Ovary (tissue), 9 donors: ENCODE data around the gene TP53I11. TPM values are rescaled to one million over a fixed set of nuclear protein-coding genes. Genes with fewer than 3 reads are reported as not detected.

Experiments used
- DNase-seq, 5 donors: peaks; one replicate each; pipeline ENCODE4 v3.0.0-alpha.2; 2019 to 2020
- H3K27ac ChIP-seq, 2 donors: fragments of 200-600 bp; one replicate each; pipeline versions ENCODE4 v1.5.1 to v1.8.0; 2019 to 2022
- H3K27me3 ChIP-seq: fragments of 200-600 bp; one replicate; pipeline ENCODE4 v1.8.0; 2022
- H3K36me3 ChIP-seq: fragments of 200-600 bp; sonication (generic); one replicate; pipeline ENCODE4 v1.5.1; 2019
- H3K4me1 ChIP-seq: one replicate; pipeline ENCODE4 v1.8.1; 2013; ENCODE audit warnings: mild to moderate bottlenecking, moderate library complexity; ENCODE audit not compliant: insufficient read depth
- H3K4me3 ChIP-seq: fragments of 200-600 bp; sonication (generic); one replicate; pipeline ENCODE4 v1.5.1; 2017
- H3K9me3 ChIP-seq, 2 donors: fragments of 200-600 bp in 1 of 2; sonication (generic) in 1 of 2; one replicate each; pipeline versions ENCODE4 v1.5.1 to v1.8.1; 2013 to 2019; ENCODE audit warnings: mild to moderate bottlenecking in 1 of 2, moderate library complexity in 1 of 2
- CTCF ChIP-seq, 3 donors: fragments of 450-650 bp in 2 of 3; fragments of 200-600 bp in 1 of 3; IDR thresholded peaks; one replicate each; pipeline versions ENCODE4 v1.5.1 to v1.8.0; 2016 to 2022; ENCODE audit warnings: antibody characterized with exemption in 3 of 3, mild to moderate bottlenecking in 1 of 3
- EP300 ChIP-seq: sonication (generic); formaldehyde crosslinking; IDR thresholded peaks from one replicate; pipeline ENCODE4 v1.6.1; 2017; ENCODE audit warnings: antibody characterized with exemption
- POLR2A ChIP-seq: fragments of 450-650 bp; IDR thresholded peaks from one replicate; pipeline ENCODE4 v1.6.1; 2017; ENCODE audit warnings: antibody characterized with exemption, mild to moderate bottlenecking, moderate library complexity
- whole genome bisulfite sequencing, 3 donors: extraction: QIAGEN DNeasy Blood & Tissue Kit in 1 of 3; methylation state at CpG; one replicate each; pipeline versions ENCODE4 v1.1.5 to v1.1.7; 2013 to 2017; 5-methylcytosine and 5-hydroxymethylcytosine counted together
- intact Hi-C, 4 donors: fragments of 100-400 bp; cut with DNase I; formaldehyde crosslinking; loops; one replicate each; pipeline versions ENCODE4 v1.11.0 to v1.15.1; 2022 to 2023
- polyA plus RNA-seq, 2 donors: library from polyadenylated mRNA; stranded (reverse); fragments of 200-250 nt in 1 of 2; fragments of 350-450 nt in 1 of 2; fragmentation: Illumina TruSeq in 1 of 2; extraction: RNeasy Lipid Tissue Mini Kit (QIAGEN cat#74804) in 1 of 2; gene quantifications; one replicate each; pipeline ENCODE4 v1.2.3, GENCODE V29; 2013 to 2014
- total RNA-seq, 7 donors: library from RNA; depleted of rRNA in 2 of 7; stranded (reverse); fragments of >200 nt in 2 of 7; fragmentation: NEBNext Ultra II Directional in 3 of 7; extraction: Animal tissue kit (Norgen Biotek cat#: 25700) in 3 of 7; gene quantifications; one replicate each; pipeline versions ENCODE4 v1.1.0 to v1.2.4, GENCODE V29; 2016 to 2023
- donor health status: DM: no; HTN: no; CAD: no; lungs with moderate emphysema.
- donor health status: DM: no; HTN: no; CAD: no.
- donor health status: Bipolar disorder and iron deficiency.
- donor health status: DM: yes; HTN: yes; CAD: no.
- donor health status: DM: no; HTN: no; CAD: no.
- donor health status: DM: yes; HTN: yes; CAD: no.

Gene TP53I11
- total and polyA plus RNA-seq, 9 donors = 9.2 to 51.9 (median 21.8) TPM

GRCh38 chr11:44884056-44884455, 66.6 kb downstream of the TP53I11 start:
- Histone ChIP-seq H3K4me3 (no peak overlapping the region), H3K27ac (no peak overlapping the region), H3K36me3 (no peaks in the 10 kb centered on the region), H3K4me1 (peaks cover 1% of the 10 kb centered on the region), H3K9me3 (no peaks in the 10 kb centered on the region), H3K27me3 (no peaks in the 10 kb centered on the region)
- WGBS, 3 donors = 89 to 92% (median 91%) methylated on average over 6 of the region's 6 CpGs
- DNase-seq = no peak
- intact Hi-C loops = no loop called here
- TF ChIP-seq POLR2A (no peak), EP300 (no peak), CTCF (IDR thresholded peaks at IDR 0.05) (no peak)

- no peak for DNase-seq
- 73 to 92% (median 86%) methylated on average over 6 of the region's 6 CpGs for WGBS, 3 donors
- Histone ChIP-seq H3K27ac (no peak overlapping the region), H3K9me3 (no peaks in the 10 kb centered on the region), H3K4me1 (peaks cover 1% of the 10 kb centered on the region), H3K36me3 (no peaks in the 10 kb centered on the region), H3K27me3 (no peaks in the 10 kb centered on the region), H3K4me3 (no peak overlapping the region)
- intact Hi-C loops = no loop called here
- TF ChIP-seq POLR2A (no peak), EP300 (no peak), CTCF (IDR thresholded peaks at IDR 0.05) (no peak)
Observed at GRCh38 chr11:44883277-44883676, 67.4 kb downstream of the TP53I11 start.

Other genes starting within 250 kb of the TP53I11 start
- 10 to 100 TPM in 4 of 7 donors, 1 to 10 TPM in 3; 2.1 to 25.1 (median 14.4) TPM for gene TSPAN18, start 223.9 kb downstream of the TP53I11 start, total RNA-seq
- 10 to 100 TPM; 11.6 to 35.3 TPM for gene TSPAN18, start 223.9 kb downstream of the TP53I11 start, polyA plus RNA-seq
- gene PRDM11, start 195.8 kb upstream of the TP53I11 start, total RNA-seq = 10 to 100 TPM; 10.7 to 45.4 (median 32.2) TPM
- gene PRDM11, start 195.8 kb upstream of the TP53I11 start, polyA plus RNA-seq = 1 to 10 TPM; 8.7 to 8.9 TPM